ENCODE measurements around the gene LYRM1. TPM values are rescaled to one million over a fixed set of nuclear protein-coding genes. Genes with fewer than 3 reads are reported as not detected.
"Not testable (repeated sequence)": the region's sequence is repeated elsewhere in the genome, so short reads cannot be mapped to it uniquely, and the experiment has no call there.

LYRM1 gene
- polyA plus RNA-seq, 3 donors: 26.9 to 76.0 (median 61.2) TPM

- H3K27ac ChIP-seq (ENCODE audit: low read depth, low read length): no peak overlapping the region
- WGBS, 3 donors: 77 to 89% (median 87%) methylated on average over 3 of the region's 3 CpGs
These were observed 49.1 kb downstream of the LYRM1 start for GRCh38 chr16:20949660-20950059.

- no peak overlapping the region for H3K27ac ChIP-seq (ENCODE audit: low read depth, low read length)
- 78 to 90% (median 85%) methylated on average over 4 of the region's 4 CpGs for WGBS, 3 donors
These were observed 49.7 kb downstream of the LYRM1 start for GRCh38 chr16:20950294-20950693.

GRCh38 chr16:20952139-20952920, 51.8 kb downstream of the LYRM1 start:
- H3K27ac ChIP-seq (ENCODE audit: low read depth, low read length): no peak overlapping the region
- WGBS, 3 donors: 71 to 79% (median 78%) methylated on average over 13 of the region's 13 CpGs

GRCh38 chr16:20954574-20954973, 54.0 kb downstream of the LYRM1 start:
- H3K27ac ChIP-seq (ENCODE audit: low read depth, low read length): no peak overlapping the region
- WGBS, 3 donors: 92 to 97% (median 95%) methylated on average over 11 of the region's 11 CpGs

DNA sequence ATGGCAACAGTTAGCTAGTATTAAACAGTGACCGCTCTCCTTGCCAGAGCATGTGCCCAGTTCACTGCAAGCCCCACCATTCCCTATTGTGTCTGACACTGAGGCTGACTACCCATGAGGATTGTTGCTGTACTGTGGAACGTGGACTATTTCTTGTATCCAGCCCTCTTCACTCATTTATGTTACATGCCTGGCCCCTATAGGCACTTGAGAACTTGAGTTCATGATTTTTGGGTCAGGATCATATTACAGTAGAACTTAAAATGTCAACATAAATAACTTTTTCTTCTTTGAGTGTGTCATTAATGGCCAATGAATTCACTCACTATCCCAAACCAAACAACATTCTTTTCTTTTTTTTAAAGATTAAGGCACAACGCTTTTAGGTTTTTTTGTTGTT, 55.7 kb downstream of the LYRM1 start:
- no peak overlapping the region for H3K27ac ChIP-seq (ENCODE audit: low read depth, low read length)
- 61 to 70% (median 70%) methylated on average over 3 of the region's 3 CpGs for WGBS, 3 donors

DNA sequence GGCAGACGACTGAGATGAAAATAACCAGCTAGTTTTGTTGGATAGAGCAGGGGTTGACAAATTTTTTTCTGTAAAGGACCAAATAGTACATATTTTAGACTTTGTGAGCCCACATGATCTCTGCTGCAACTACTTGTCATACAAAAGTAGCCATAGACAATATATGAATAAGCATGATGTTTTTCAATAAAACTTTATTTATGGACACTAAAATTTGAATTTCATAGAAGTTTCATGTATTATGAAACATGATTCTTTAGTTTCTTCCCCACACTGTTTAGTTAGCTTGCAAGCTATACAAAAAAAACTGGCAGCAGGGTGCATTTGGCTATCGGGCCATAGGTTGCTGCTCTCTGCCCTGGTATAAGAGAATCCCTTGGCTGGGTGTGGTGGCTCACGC, 56.6 kb downstream of the LYRM1 start:
- no peak overlapping the region for H3K27ac ChIP-seq (ENCODE audit: low read depth, low read length)
- 73 to 83% (median 81%) methylated on average over 3 of the region's 3 CpGs for WGBS, 3 donors

GRCh38 chr16:20960899-20961298, 60.3 kb downstream of the LYRM1 start:
- 85 to 89% (median 86%) methylated on average over 5 of the region's 5 CpGs for WGBS, 3 donors
- H3K27ac ChIP-seq (ENCODE audit: low read depth, low read length): no peak overlapping the region

DNA sequence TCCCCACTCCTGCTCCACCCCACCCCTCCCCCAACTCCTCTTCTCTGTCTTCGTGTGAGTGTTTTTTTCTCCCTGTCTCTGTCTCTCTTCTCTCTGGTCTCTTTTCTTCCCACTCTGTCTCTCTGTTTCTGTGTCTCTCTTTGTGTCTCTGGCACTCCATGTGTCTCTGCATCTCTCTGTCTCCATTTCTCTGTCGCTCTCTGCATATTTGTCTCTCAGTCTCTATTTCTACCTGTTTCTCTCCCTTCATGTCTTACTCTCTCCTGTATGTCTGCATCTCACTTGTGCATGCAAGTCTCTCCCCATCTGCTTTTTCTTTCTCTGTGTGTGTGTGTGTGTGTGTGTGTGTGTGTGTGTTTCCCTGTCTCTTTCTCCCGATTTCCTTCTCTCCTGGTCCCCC, 68.2 kb downstream of the LYRM1 start:
- H3K27ac ChIP-seq (ENCODE audit: low read depth, low read length): no peak overlapping the region
- 57 to 71% (median 69%) methylated on average over 3 of the region's 3 CpGs for WGBS, 3 donors

DNA sequence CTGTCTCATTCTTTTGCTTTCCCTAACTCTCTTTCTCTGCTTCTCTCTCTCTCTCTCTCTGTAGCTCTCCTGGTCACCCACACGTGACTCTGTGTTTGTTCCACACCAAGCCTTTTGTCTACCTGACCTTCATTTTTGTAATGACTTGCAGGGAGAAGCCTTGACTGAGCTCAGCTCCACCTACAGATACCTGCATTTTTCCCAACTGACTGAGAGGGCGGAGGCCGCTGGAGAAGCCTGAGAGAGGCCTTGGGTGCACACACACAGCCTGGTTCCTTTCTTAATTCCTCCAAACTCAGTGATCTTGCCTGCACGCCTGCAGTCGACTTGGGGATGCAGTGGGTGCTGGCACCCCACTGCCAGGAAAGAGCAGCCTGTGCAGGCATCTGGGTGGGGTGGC, 68.8 kb downstream of the LYRM1 start:
- WGBS, 3 donors: 58 to 88% (median 76%) methylated on average over 5 of the region's 5 CpGs
- no peak overlapping the region for H3K27ac ChIP-seq (ENCODE audit: low read depth, low read length)

DNA sequence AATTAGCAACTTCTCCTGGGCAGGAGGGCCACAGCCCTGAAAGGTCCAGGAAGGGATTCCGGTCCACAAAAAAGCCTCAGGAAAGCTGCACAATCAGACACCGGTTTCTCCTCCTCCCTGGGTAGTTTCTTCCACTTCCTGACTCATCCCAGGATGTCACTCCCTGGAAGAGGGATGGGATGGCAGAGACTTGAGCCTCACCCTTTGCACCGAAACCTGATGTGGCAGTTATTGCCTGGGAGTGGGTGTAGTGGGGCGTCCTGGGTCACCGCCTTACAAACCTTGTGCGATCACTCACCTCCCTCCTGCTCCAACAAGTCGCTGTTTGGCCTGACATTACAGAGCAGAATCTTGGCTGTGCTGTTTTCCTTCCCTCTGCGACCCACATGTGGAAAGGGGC, 70.8 kb downstream of the LYRM1 start:
- 74 to 83% (median 82%) methylated on average over 8 of the region's 8 CpGs for WGBS, 3 donors
- H3K27ac ChIP-seq (ENCODE audit: low read depth, low read length): no peak overlapping the region

DNA sequence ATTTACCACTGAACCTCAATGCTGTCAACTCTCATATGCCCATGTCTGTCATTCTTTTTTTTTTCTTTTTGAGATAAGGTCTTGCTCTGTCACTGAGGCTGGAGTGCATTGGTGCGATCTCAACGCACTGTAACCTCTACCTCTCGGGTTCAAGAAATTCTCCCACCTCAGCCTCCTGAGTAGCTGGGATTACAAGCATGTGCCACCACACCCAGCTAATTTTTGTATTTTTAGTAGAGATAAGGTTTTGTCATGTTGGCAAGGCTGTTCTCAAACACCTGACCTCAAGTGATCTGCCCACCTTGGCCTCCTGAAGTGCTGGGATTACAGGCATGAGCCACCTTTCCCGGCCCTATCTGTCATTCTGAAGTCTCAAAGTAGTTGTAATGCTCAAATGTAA, 72.6 kb downstream of the LYRM1 start:
- not testable (repeated sequence) for H3K27ac ChIP-seq (ENCODE audit: low read depth, low read length)
- 89 to 95% (median 92%) methylated on average over 4 of the region's 4 CpGs for WGBS, 3 donors

Other genes with a start within 250 kb of the LYRM1 start
- under 1 TPM; 0.06 to 0.56 (median 0.52) TPM for gene ACSM1, start 203.1 kb upstream of the LYRM1 start, polyA plus RNA-seq
- gene THUMPD1, start 159.0 kb upstream of the LYRM1 start, polyA plus RNA-seq: 10 to 100 TPM; 11.7 to 16.2 (median 16.0) TPM
- gene ACSM3, start 136.8 kb upstream of the LYRM1 start, polyA plus RNA-seq: 10 to 100 TPM in 2 of 3 donors, 1 to 10 TPM in 1; 5.9 to 33.1 (median 14.4) TPM
- gene ERI2, start 94.3 kb upstream of the LYRM1 start, polyA plus RNA-seq: 10 to 100 TPM in 1 of 3 donors, 1 to 10 TPM in 2; 8.2 to 10.7 (median 8.5) TPM
- 1 to 10 TPM; 1.3 to 3.1 (median 2.4) TPM for gene REXO5, start 94.2 kb upstream of the LYRM1 start, polyA plus RNA-seq
- gene DCUN1D3, start 413 bp upstream of the LYRM1 start, polyA plus RNA-seq: 10 to 100 TPM in 2 of 3 donors, 1 to 10 TPM in 1; 2.0 to 18.3 (median 18.3) TPM